ENCODE results near the gene THADA. TPM values are rescaled to one million over a fixed set of nuclear protein-coding genes. Genes with fewer than 3 reads are reported as not detected.

The THADA gene
- total RNA-seq, 1 donor from 2014 or later: 51.4 TPM

- intact Hi-C loops (cut with micrococcal nuclease): no loop called here
- Mint-ChIP-seq H3K4me3 (no peak overlapping the region), H3K9me3 (no peaks in the 10 kb centered on the region), H3K27ac (no peak overlapping the region), H3K36me3 (ENCODE audit: low read depth) (peaks cover 62% of the 10 kb centered on the region), H3K27me3 (no peaks in the 10 kb centered on the region), H3K4me1 (peaks cover 23% of the 10 kb centered on the region)
- POLR2A ChIA-PET: no interaction called here
- TF ChIP-seq, protein P1, sequence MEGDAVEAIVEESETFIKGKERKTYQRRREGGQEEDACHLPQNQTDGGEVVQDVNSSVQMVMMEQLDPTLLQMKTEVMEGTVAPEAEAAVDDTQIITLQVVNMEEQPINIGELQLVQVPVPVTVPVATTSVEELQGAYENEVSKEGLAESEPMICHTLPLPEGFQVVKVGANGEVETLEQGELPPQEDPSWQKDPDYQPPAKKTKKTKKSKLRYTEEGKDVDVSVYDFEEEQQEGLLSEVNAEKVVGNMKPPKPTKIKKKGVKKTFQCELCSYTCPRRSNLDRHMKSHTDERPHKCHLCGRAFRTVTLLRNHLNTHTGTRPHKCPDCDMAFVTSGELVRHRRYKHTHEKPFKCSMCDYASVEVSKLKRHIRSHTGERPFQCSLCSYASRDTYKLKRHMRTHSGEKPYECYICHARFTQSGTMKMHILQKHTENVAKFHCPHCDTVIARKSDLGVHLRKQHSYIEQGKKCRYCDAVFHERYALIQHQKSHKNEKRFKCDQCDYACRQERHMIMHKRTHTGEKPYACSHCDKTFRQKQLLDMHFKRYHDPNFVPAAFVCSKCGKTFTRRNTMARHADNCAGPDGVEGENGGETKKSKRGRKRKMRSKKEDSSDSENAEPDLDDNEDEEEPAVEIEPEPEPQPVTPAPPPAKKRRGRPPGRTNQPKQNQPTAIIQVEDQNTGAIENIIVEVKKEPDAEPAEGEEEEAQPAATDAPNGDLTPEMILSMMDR (IDR thresholded peaks at IDR 0.05): no peak
- CTCF ChIA-PET: interaction anchor here (1.6 to 5.5 kb wide), 2 partner anchors 13 to 16 kb away, joined by 3 to 20 read pairs; no protein-coding TSS in a partner anchor
- ATAC-seq (ENCODE audit: low read depth) (no peak), DNase-seq (no peak)
These were observed 32.2 kb downstream of the THADA start for GRCh38 chr2:43563679-43564078.

- Mint-ChIP-seq H3K4me3 (no peak overlapping the region), H3K4me1 (no peaks in the 10 kb centered on the region), H3K9me3 (no peaks in the 10 kb centered on the region), H3K36me3 (ENCODE audit: low read depth) (peaks cover 70% of the 10 kb centered on the region), H3K27ac (no peak overlapping the region), H3K27me3 (no peaks in the 10 kb centered on the region)
- no peak for ATAC-seq (ENCODE audit: low read depth)
- intact Hi-C loops (cut with micrococcal nuclease): no loop called here
- CTCF ChIA-PET: interaction anchor here (1.5 kb wide), 1 partner anchor 16 kb away, joined by 4 read pairs; no protein-coding TSS in a partner anchor
- TF ChIP-seq, protein P1 (IDR thresholded peaks at IDR 0.05): no peak
- POLR2A ChIA-PET: no interaction called here
- DNase-seq: no peak
These were observed 35.6 kb downstream of the THADA start for GRCh38 chr2:43560231-43560547.

GRCh38 chr2:43559391-43560230 is 36.2 kb downstream of the THADA start:
- Mint-ChIP-seq H3K9me3 (no peaks in the 10 kb centered on the region), H3K4me3 (no peak overlapping the region), H3K27me3 (no peaks in the 10 kb centered on the region), H3K36me3 (ENCODE audit: low read depth) (peaks cover 72% of the 10 kb centered on the region), H3K4me1 (no peaks in the 10 kb centered on the region), H3K27ac (no peak overlapping the region)
- intact Hi-C loops (cut with micrococcal nuclease): no loop called here
- CTCF ChIA-PET: interaction anchor here (1.1 to 1.5 kb wide), 2 partner anchors 17 to 18 kb away, joined by 3 to 4 read pairs; no protein-coding TSS in a partner anchor
- DNase-seq: no peak
- POLR2A ChIA-PET: no interaction called here
- TF ChIP-seq, protein P1 (IDR thresholded peaks at IDR 0.05): no peak
- no peak for ATAC-seq (ENCODE audit: low read depth)

- no peaks in the 10 kb centered on the region for H3K27me3 Mint-ChIP-seq
- TF ChIP-seq, protein P1 (IDR thresholded peaks at IDR 0.05): no peak
- no peaks in the 10 kb centered on the region for H3K4me1 Mint-ChIP-seq
- H3K36me3 Mint-ChIP-seq (ENCODE audit: low read depth): peaks cover 69% of the 10 kb centered on the region
- ChIA-PET CTCF (no interaction called here), POLR2A (interaction anchor here (0.7 kb wide), 1 partner anchor 11 kb away, joined by 3 read pairs; no protein-coding TSS in a partner anchor)
- ATAC-seq (ENCODE audit: low read depth) (no peak), DNase-seq (no peak)
- H3K27ac Mint-ChIP-seq: no peak overlapping the region
- H3K9me3 Mint-ChIP-seq: no peaks in the 10 kb centered on the region
- no peak overlapping the region for H3K4me3 Mint-ChIP-seq
- intact Hi-C loops (cut with micrococcal nuclease): no loop called here
These were observed 38.6 kb downstream of the THADA start for GRCh38 chr2:43557196-43557595.

- no peak for DNase-seq
- Mint-ChIP-seq H3K27me3 (no peaks in the 10 kb centered on the region), H3K27ac (no peak overlapping the region), H3K9me3 (no peaks in the 10 kb centered on the region), H3K4me1 (no peaks in the 10 kb centered on the region), H3K36me3 (ENCODE audit: low read depth) (peaks cover 69% of the 10 kb centered on the region), H3K4me3 (no peak overlapping the region)
- POLR2A ChIA-PET: no interaction called here
- no peak for ATAC-seq (ENCODE audit: low read depth)
- CTCF ChIA-PET: interaction anchor here (0.9 kb wide), 1 partner anchor 15 kb away, joined by 3 read pairs; no protein-coding TSS in a partner anchor
- TF ChIP-seq, protein P1 (IDR thresholded peaks at IDR 0.05): no peak
- intact Hi-C loops (cut with micrococcal nuclease): no loop called here
These were observed 39.6 kb downstream of the THADA start for GRCh38 chr2:43556256-43556655.

Data from activated B cell treated with CpG ODN at 0.5 μM for 24 hours (primary cell).